HG02840 (cell line): Measurements from ENCODE around the gene SLIT3.
"Not testable (repeated sequence)": the region's sequence is repeated elsewhere in the genome, so short reads cannot be mapped to it uniquely, and the experiment has no call there.

ENCODE experiments used
- ATAC-seq: cut with Tn5 transposase; IDR thresholded peaks from one replicate; pipeline ENCODE4 v1.9.1; 2021; ENCODE audit warnings: mild to moderate bottlenecking, moderate library complexity, moderate number of reproducible peaks; ENCODE audit not compliant: unreplicated experiment, low FRiP score

SLIT3 gene

DNA sequence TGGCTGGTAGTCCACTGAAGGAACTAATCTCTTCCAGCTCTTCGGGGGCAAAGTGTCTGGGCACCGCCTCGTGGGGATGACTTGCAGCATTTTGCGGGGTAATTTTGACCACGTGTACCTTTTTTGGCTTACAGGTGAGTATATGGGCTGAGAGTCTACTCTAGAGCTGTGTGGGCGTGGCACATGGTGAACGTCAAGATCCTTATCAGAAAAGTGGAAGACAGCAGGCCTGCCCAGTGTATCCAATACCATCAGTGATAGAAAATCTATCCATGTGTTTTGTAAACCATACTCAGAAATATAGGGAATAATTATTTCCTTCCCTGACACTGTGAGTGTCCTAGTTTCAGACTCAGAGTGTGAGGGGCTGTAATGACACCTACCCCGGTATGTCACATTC, 148.5 kb downstream of the SLIT3 start:
- no peak for ATAC-seq

DNA sequence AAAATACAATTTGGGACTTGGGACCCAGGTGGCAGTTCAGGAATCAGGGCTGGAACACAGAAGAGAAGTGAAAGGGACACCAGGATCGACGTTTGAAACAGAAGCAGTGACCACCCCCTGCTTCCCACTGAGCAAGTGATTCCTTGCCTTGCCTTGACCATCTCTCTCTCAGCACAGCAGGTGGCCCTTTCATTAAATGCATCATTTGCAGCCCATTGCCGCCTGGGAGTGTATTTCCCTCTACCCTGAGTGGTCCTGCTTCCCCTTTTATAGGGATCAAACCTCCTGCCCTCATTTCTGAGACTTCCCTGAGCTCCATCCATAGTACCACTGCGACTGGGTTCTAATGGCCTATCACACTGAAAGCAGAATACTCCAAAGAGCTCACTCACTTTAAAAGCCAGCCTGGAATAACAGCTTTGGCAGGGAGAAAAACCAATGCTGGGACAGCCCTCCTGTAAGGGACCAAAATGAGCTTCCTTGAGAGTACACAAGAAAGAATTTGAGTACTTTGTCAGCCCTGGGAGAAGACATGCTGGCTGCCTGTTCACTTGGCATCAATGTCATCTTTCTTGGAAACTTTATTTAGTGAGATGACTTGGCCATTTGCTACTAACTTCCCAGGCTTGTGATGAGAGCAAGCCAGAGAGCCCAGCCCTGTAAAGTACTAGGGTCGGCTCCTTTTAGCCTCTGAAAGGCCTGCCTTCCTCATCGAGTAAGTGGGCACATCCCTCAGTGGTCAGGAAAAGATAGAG, 149.7 kb downstream of the SLIT3 start:
- no peak for ATAC-seq

DNA sequence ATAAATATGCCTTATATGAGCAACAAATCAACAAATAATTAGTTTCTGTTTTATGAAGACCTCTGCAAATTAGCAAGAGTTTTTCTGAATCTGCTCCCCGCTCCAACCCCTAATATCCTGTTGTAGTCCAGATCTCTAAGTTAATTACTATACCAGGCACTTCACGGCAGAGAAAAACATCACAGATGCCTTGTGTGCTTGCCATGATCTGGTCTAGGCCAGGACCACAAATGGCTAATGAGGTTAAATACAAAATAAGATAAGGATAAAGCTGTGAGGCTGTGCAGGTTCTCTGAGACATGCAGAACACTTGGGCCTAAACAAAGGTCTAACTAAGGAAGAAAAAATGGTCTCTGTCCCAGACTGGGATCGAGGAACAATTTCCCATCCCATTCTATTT, 150.8 kb downstream of the SLIT3 start:
- ATAC-seq: no peak

DNA sequence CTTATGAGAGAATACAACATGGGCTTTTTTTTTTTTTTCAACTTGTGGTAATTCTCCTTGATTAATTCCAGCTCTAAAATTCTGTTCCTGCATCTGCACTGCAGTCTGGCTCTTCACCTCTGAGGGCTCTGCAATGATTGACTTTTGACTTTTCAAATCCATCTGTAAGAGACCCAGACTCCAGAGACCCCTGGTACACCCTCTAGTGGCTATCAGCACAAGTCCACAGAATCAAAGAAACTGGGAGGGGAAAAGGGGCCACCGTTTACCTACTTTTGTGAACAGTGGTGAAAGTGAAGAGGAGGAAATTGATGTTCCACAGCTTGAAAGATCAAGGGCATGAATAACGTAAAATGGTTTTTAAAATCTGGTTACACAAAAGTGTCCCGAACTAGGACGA, 151.6 kb downstream of the SLIT3 start:
- no peak for ATAC-seq

DNA sequence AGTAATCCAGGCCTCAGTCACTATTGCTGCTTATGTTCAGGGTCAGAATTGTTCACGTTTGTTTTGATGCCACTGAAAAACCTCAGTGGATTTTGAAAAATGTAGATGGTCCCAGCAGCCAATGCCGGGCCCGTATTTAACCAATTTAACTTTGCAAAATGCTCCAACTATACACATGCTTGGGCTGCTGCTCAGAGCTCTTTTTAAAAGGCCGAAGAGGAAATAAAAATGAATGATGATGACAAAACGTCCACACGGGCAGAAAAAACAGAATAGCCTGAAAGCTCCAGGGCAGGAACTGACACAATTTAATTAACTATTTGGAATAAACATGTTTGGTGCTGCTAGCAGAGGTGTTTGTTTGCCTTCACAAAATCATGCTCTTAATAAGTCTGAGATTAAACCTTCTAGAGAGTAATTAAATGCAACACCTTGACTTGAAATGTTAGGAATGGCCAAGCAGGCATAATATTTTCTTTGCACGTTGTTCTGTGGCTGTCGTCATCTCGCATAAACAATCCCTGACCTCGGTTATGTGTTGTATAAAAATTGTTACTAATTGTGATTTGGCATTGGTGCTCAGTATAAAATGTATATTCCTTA, 152.7 kb downstream of the SLIT3 start:
- ATAC-seq: no peak

DNA sequence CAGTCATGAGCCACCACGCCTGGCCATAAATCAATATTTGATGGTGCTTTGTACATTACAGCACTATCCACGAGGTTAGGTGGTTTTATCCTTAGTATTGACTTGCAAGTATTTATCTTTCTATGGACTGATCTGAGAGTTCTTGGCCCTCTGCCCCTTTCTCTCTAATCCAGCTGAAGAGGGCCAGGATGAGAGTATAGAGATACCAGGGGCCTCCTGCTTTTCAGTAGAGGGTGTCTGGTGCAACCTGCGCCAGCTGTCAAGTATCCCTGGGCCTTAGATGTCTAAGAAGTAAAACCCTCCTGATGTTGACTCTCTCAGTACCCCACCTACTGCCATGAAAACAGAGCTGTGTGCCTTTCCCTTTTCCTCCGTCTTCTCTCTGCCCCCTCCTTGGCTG, 153.4 kb downstream of the SLIT3 start:
- no peak for ATAC-seq

DNA sequence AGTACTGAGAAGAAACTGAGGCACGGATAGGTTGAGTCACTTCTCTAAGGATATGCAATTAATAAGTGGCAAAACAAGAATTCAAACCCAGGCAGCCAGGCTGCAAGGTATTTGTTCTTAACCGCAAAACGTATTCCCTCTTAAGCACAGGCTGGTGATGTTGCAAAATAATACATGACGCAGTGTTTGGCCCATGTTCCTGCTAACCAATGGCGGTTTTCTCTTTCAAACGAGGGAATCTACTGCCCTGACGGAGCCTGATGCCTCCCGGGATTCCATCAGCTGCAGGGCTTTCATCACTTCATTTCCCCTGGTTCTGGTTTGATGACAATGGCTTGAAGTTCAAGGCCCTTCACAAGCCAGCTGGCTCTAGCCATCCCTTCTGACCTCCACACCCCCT, 154.8 kb downstream of the SLIT3 start:
- ATAC-seq: no peak

DNA sequence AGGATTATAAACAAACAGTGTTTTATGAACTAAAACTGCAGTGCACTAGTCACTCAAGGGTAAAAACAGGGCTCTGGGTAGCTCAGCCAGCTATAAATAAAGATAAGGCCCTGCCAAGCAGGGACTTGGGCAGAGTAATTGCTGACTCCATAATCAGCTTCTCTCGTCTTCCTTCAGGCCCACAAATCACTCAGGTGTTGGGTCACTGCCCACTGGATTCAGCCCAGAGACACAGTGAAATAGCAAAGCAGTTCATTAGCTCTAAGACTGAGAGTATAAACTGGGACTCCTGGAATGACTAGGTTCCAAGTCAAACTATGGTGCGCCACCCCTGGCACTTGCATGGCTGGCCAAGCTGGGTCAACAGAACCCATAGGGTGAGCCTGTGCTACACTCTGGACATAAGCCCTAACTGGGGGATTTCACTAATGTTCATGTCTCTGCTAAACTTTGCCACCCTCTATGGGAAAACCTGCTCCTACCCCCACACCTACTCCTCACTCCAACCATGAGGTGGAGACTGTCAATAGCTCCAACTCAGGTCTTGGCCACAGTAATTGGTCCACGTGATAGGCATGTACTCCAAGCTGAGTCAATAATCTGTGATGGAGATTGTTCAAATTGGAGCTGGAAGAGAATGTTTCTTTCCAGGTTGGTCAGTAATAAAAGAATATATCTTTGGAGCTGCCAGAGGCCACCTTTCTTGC, 158.5 kb downstream of the SLIT3 start:
- ATAC-seq: no peak

DNA sequence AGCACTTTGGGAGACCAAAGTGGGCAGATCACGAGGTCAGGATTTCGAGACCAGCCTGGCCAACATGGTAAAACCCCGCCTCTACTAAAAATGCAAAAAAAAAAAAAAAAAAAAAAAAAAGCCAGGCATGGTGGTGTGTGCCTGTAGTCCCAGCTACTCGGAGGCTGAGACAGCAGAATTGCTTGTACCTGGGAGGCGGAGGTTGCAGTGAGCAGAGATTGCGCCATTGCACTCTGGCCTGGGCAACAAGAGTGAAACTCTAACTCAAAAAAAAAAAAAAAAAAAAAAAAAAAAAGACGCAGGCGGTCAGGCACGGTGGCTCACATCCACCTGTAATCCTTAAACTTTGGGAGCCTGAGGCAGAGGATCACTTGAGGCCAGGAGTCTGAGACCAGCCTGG, 160.7 kb downstream of the SLIT3 start:
- not testable (repeated sequence) for ATAC-seq

DNA sequence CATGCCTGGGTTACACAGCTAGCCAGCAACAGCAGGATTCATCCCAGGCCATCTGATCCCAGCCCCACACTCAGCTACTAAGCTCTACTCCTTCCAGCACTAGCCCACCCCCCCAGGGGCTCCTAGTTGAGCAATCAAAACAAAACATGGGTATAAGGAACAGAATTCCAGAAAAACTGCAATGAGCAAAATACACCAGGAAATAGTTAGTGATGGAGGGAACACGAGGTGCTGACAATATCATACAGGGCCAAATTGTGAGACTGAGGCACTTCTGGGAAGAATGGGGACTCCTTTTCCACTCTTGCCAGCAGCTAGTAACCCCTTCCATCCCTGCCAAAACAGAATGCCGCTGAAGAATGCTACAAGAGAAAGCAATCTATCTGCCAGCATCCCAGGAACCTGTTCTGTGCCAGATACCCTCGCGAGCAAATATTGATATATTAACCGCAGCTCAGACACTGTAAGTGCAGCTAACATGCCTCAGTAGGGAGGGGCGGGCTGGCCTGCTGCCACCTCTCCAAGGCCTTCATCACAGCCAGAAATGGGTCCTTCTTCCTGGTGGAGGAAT, 161.4 kb downstream of the SLIT3 start:
- no peak for ATAC-seq

DNA sequence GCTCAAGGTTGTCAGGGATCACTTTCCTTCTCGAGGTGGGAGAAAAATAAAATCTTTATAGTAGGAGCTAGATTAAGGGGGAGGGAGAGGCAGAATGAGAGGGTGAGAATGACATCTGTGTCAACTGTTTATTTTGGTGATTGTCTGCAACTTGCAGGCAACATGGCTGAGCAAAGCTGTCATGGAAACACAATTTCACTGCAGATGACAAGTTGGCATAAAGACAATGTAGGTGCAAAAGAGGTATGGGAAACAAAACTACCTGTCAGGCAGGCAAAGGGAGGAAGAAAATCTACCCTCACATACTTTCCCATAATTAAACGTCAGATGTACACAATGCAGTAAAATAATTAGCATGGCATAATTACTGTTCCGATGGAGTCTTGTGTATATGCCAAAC, 167.4 kb downstream of the SLIT3 start:
- no peak for ATAC-seq

DNA sequence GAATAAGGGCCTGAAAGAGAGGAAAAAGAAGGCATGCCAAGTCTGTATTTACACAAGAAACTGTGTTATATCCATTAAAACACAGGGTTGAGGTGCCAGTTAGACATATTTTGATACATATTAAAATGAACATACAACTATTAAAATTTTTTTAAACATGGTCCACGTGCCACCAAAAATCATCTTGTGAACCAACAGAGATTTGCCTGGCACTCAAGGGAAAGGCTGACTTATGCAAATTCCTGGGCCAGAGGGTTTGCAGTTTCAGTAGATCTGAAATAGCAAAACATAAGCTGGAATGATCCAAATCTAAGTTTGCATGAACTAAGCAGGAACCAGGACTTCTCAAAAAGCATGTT, 168.7 kb downstream of the SLIT3 start:
- ATAC-seq: no peak

DNA sequence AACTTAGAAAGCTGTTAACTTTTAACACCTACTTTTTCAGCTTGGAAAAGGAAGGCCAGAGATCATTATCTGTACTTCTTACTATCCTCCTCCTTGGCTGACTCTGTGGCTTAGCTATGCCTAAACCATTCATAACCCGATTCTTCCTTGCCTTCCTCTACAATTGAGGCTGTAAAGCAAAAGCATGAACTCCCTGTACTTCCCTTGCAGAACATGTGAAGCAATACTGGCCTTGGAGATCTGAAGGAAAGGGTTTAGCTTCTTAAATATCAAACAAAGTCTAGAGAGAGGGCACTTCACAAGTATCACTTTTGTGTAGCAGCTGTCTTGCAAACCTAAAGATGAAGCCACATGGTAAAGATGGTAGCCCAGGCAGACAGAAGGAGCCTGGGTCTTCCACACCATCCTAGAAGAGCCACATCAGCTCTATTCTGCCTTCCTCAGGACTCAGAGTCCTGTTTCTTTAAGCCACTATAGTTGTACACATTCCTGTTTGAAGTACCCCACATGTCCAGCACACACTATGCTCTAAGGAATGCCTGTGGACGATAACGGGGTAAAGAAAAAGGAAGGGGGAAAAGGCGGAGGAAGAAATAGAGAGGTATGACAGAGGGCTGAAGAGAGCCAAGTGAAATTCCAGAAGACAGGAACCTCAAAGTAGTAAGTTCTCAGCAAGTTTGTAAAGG, 169.2 kb downstream of the SLIT3 start:
- ATAC-seq: no peak

DNA sequence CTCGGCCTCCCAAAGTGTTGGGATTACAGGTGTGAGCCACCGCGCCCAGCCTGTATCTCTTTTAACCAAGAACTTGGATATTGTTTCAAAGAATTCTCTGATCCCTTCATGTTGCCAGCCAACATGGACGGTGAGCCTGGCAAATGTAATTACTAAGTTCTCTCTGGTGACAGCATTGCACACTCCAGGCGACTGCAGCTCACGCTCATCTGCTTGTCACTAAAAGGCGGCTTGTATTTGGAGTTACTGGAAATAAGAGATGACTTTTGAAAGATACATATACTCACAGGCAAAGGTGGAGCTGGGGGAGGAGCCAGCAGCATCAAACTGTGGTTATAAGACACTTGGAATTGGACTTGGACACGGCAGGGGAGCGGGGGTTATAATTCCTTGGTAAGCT, 172.3 kb downstream of the SLIT3 start:
- ATAC-seq: no peak

DNA sequence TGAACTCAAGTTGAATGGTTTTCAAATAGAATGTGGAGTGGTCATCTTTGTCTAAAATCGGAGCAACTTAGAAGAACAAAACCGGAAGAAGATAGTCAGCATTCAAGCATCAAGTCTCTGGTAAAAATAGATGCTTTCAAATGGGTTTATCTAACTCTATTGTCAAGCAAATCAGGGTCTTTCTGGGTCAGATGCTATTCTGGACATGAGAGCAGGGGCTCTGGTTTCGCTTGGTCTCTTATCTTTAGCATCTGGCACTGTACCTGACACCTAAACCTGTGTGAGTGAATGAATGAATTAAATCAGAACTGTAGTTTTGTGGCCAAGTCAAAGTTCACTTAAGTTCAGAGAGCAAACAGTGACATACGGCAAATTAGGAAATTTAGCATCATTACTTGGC, 173.5 kb downstream of the SLIT3 start:
- ATAC-seq: no peak

DNA sequence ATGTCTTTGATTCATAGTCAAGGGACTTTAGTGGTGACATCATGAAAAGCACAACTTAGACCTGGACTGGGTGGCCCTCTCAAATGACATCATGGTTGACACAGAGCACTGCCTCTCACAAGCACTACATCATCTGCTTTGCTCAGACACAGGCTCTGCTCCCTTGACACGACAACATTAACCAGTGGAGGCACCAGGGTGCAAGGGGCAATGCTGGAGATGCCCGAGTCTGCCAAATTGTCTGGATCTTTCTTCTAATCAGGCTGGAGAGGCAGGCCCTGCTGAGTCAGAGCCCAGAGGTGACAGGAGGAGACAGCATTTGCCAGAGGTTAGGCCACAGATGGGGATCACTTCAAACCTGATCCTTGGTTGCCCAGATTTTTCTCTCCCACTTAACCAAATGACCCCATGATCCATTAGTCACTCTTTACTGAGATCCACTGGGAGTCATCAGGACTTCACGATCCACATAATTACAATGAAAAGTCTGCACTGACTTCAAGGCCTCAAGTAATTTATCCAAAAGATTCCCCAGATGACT, 174.4 kb downstream of the SLIT3 start:
- ATAC-seq: no peak

DNA sequence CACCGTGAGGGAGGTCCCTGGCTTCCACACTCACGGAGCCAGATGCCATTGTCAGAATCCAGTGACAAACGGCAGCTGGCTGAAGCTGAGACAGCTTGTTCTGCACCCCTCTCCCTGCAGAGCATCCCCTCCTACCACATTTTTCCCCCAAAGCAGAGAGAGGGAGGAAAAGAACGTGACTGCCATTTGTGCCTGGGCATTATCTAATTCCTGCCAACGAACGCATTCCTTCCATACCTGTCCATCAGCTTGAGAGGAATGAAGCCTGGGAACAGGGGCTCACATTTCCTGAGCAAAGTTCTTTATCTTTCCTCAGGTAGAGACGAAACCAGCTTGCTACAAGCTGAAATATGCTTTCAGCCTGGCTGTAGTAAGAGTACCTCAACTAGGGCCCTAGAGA, 175.4 kb downstream of the SLIT3 start:
- no peak for ATAC-seq

DNA sequence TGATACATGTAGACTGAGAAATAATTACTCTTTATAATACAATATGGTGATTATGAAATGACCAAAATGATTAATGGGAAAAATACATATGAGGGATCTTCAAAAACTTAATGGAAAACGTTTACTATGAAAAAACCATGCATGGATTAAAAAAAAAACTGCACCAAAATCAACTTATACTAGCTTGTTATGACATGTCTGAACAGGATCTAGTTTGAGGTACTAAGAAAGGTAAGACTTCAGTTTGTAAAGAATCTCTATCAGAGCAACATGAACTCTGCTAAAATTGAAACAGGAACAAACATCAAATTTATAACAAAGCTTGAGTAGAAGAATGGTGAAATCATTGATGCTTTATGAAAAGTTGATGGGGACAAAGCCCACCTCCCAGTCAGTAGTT, 178.0 kb downstream of the SLIT3 start:
- no peak for ATAC-seq

DNA sequence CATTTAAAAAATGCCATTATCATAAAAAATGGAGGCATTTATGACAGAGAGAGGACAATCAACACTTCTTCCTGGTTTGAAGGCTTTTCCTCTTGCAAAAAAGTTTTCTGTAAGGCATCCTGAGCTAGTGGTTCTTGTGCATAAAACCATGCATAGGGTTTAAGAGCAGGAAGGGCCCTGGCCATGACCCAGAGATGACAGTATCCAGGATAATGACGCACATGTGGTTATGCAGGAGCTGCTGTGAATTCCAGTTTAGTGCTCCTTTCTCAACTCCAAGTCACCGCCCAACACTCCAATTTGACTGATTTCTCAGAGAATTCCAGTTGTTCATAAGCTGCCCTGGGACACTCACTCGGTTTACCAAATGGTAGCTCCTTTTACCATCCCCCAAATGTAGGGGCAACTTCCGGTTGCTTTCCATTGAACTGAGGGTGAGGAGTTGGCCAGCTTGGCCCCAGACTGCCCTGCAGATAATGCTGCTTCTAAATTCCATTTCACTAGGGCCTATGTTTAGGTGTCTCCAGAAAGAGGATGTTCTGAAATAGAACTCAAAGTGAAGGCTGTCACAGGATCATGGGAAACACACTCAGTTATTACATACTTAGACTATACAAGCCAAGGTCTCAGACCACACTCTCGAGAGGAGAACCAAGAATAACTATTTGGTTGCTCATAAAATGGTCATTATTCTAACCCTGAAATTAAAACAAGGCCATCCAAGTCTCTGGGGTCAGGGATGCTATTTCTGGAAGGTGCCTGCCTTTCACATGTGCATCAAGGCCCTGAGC, 179.1 kb downstream of the SLIT3 start:
- no peak for ATAC-seq
